PFSK-1 (cell line): ENCODE results near the gene RPL19.

Experiments used
- FOXP2 ChIP-seq: optimal IDR thresholded peaks from 2 replicates; pipeline ENCODE3; 2011; ENCODE audit warnings: borderline replicate concordance, control low read depth, inconsistent platforms; ENCODE audit not compliant: insufficient read depth; ENCODE audit errors: extremely low read length, extremely low read depth
- POLR2AphosphoS5 ChIP-seq: IDR thresholded peaks from 2 replicates; pipeline ENCODE4 v1.6.1; 2012; ENCODE audit warnings: low read depth, mild to moderate bottlenecking, control low read depth, low read length, moderate library complexity
- REST ChIP-seq, 2 experiments: IDR thresholded peaks; 2 replicates each; pipeline versions ENCODE4 v1.6.1 to v1.8.0; 2011 to 2012; ENCODE audit warnings: low read depth in 2 of 2, low read length in 2 of 2, control low read depth in 1 of 2, inconsistent platforms in 1 of 2, mild to moderate bottlenecking in 1 of 2, moderate library complexity in 1 of 2; ENCODE audit not compliant: insufficient read depth in 1 of 2
- SIN3A ChIP-seq: IDR thresholded peaks from 2 replicates; pipeline ENCODE4 v1.6.1; 2012; ENCODE audit warnings: mild to moderate bottlenecking, low read length, moderate library complexity, borderline replicate concordance; ENCODE audit not compliant: insufficient read depth
- TAF1 ChIP-seq: IDR thresholded peaks from 2 replicates; pipeline ENCODE4 v1.6.1; 2012; ENCODE audit warnings: low read length, control low read depth, borderline replicate concordance; ENCODE audit not compliant: insufficient read depth

The RPL19 gene

DNA sequence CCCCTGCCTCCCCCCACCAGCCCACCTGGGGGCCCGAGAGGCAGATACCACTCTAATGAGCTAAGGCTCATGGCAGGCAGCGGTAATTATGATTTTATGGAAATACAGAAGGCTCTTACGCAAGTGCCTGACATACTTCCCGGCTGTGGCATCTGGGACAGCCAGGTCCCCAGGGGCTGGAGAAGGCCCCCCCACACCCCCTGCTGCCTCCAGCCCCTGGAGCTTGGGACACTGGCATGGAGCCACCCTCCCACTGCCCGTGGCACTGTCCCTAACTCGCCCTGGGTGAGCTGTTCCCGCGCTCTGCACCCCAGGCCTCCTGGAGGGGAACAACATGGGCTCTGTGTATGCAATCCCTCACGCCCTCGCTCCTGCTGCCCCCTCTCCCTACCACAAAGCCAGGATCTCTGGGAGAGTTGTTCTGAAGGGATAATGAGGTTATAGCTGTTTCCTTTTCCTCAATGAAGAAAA, 31.0 kb downstream of the RPL19 start:
- no peak for TF ChIP-seq SIN3A
- TF ChIP-seq REST (IDR thresholded peaks at IDR 0.05; ENCODE audit: insufficient read depth in 1 of 2, low read depth in 2 of 2, low read length in 2 of 2) = no peak

DNA sequence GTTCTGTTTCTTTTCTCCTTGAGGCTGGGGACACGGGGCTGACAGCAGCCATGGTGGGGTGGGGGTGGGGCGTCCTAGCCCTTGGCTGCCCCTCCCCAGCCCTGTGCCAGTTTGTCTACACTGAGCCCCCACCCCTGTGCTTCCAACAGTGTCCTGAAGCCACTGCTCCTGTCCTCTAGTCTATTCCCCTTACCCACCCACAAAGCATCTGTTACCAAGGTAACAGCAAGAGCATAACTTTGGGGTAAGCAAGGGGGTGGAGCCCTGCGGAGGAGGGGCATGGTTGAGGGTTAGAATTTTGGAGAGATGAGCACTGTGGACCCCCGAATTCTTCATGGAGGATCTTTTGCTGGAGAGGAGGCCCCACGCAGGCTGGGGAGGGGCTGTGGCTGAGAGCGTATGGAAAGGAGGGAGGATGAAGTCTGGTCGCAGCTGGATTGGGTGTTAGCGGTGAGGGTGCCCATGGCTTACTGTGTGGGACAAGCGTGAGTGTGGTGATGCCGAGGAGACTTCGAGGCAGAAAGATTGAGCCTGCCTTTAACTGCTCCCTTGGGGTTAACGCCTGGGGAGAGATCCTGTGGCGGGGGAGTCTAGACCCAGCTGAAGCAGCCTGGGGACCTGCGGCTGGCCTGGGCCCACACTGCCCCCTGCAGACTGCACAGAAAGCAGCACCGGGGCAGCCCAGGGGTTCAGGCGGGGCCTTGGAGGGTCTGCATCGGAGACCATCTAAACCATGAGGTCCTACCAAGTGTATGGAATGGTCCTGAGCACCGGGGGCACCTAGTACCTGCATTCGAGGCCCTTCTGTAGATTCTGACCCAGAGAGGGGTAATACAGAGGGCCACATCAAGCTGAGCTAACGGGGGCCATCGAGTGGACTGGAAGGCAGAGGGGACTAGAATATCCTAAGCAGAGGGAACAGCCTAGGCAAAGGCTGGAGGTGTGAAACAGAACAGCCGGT, 31.8 kb downstream of the RPL19 start:
- TF ChIP-seq SIN3A (no peak), FOXP2 (no peak), REST (IDR thresholded peaks at IDR 0.05; ENCODE audit: insufficient read depth in 1 of 2, low read depth in 2 of 2, low read length in 2 of 2) (no peak), POLR2AphosphoS5 (no peak), TAF1 (no peak)

- TF ChIP-seq FOXP2 (peak; percentile 50), SIN3A (no peak), REST (IDR thresholded peaks at IDR 0.05; ENCODE audit: insufficient read depth in 1 of 2, low read depth in 2 of 2, low read length in 2 of 2) (no peak)
Measured at GRCh38 chr17:39235555-39236449, 35.7 kb downstream of the RPL19 start.

DNA sequence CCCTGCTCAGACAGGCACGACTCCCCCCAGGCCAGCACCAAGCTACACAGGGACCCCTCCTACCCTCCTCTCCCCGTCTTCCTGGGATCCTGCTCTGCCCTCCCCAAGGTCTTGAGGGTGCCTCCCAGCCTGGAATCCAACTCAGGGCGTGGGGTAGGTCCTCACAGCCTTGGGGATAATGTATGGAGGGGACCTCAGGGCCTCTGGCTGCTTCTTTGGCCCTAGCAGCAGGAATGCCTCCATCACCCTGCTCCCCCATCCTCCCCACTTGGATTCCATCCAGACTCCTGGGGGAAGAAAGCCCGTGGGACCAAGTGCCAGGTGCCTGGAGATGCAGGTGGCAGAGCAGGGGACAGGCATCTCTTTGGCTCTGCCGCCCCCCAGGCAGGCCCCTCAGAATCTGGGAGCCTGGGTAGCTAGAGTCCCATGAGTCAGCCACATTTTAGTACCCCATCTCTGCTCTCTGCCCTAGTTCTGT, 36.4 kb downstream of the RPL19 start:
- TF ChIP-seq TAF1 = no peak
- TF ChIP-seq FOXP2 = no peak
- no peak for TF ChIP-seq REST (IDR thresholded peaks at IDR 0.05; ENCODE audit: insufficient read depth in 1 of 2, low read depth in 2 of 2, low read length in 2 of 2)
- no peak for TF ChIP-seq SIN3A
- no peak for TF ChIP-seq POLR2AphosphoS5
